NB4 (cell line): ENCODE data around the gene BAIAP3.

Source experiments
- POLR2A ChIP-seq: IDR thresholded peaks from 2 replicates; pipeline ENCODE4 v1.6.1; 2011; ENCODE audit warnings: mild to moderate bottlenecking; ENCODE audit not compliant: insufficient read length; ENCODE audit errors: extremely low read depth
- TF ChIP-seq, protein P1 (sequence below): IDR thresholded peaks from one replicate; pipeline ENCODE4 v1.5.1; 2012; ENCODE audit warnings: low read depth, low read length

DNA sequence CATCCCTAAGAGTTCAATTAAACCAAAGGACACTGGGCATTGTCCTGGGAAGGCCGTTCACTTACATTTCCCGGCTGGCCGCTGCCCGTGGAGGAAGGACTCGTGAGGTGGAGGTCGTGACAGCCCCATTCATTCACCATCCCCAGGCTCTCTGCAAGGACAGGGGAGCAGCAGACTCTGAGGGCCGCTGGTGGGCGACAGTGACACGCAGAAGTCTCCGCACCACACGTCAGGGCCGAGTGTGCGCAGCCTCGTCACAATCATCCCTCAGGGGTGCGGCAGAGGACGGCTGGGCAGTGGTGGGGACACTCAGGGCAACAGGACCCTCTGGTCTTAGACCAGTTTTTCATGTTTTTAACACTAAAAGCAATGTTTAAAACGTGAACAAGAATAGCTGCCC is 59.4 kb downstream of the BAIAP3 start:
- no peak for TF ChIP-seq POLR2A
- TF ChIP-seq, protein P1, sequence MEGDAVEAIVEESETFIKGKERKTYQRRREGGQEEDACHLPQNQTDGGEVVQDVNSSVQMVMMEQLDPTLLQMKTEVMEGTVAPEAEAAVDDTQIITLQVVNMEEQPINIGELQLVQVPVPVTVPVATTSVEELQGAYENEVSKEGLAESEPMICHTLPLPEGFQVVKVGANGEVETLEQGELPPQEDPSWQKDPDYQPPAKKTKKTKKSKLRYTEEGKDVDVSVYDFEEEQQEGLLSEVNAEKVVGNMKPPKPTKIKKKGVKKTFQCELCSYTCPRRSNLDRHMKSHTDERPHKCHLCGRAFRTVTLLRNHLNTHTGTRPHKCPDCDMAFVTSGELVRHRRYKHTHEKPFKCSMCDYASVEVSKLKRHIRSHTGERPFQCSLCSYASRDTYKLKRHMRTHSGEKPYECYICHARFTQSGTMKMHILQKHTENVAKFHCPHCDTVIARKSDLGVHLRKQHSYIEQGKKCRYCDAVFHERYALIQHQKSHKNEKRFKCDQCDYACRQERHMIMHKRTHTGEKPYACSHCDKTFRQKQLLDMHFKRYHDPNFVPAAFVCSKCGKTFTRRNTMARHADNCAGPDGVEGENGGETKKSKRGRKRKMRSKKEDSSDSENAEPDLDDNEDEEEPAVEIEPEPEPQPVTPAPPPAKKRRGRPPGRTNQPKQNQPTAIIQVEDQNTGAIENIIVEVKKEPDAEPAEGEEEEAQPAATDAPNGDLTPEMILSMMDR = no peak
